NCI-H1417 treated with DMSO at 0.1 percent for 48 hours (cell line): ENCODE results near the gene MRPS2.
"Not testable (repeated sequence)": the region's sequence is repeated elsewhere in the genome, so short reads cannot be mapped to it uniquely, and the experiment has no call there.

ENCODE experiments used
- DNase-seq: peaks from one replicate; lab custom pipeline; 2025; lab: John Stamatoyannopoulos, UW

MRPS2 gene

DNA sequence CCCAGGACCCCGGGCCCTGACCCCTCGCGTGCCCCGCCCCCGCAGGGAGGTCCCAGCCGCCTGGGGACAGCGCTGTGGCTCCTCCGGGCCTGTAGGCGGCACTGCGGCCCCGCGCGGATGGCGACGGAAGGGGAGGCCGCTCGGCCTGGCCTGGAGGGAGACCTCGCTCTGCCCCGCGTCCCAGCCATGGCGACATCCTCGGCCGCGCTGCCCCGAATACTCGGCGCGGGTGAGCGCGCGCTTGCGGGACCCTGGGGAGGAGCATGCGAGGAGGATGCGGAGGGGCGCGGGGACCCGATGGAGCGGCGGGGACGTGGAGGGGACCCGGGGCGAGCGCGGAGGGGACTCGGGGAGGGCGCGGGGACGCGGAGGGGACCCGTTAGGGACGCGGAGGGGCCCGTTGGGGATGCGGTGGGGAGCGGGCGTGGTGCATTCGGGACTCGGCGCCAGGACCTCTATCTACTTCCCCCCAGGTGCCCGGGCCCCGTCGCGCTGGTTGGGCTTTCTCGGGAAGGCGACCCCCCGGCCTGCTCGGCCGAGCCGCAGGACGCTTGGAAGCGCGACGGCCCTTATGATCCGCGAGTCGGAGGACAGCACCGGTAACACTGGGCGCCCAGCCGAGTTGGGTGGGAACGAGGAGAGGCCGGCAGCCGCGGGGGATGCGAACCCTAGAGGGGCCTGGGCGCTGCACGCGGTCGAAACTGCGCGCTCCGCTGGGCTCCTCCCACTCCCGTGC lies at the start of gene MRPS2:
MRPS2 (plus strand) TSS at position 158 of the 736 bp plus-strand sequence; CDS start at position 187, 29 bp downstream.
- DNase-seq, result no peak

DNA sequence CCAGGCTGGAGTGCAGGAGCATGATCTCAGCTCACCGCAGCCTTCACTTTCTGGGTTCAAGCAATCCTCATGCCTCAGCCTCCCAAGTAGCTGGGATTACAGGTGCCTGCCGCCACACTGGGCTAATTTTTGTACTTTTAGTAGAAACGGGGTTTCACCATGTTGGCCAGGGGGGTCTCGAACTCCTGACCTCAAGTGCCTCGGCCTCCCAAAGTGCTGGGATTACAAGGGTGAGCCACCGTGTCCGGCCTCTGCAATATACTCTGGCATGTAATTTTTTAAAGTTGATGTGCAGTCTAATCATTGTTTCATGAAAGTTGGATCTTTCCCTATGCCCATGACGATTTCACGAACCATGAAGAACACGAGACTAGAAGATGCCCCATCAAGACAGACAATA lies 49.5 kb upstream of the MRPS2 start:
- no peak for DNase-seq

DNA sequence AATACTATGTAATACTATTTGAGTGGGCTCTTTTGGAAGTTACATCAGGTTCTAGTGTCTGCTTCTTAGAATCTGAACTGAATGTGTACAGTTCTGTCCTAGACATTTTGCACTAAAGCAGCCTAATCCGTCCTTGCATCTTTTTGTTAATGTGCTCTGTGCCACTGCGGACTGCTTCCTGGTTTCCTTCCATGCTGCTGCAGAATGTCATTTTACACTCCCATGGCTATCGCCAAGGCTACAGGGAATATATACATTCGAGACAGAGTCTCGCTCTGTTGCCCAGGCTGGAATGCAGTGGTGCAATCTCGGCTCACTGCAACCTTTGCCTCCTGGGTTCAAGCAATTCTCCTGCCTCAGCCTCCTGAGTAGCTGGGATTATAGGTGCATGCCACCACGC lies 48.6 kb upstream of the MRPS2 start:
- DNase-seq, result not testable (repeated sequence)

DNA sequence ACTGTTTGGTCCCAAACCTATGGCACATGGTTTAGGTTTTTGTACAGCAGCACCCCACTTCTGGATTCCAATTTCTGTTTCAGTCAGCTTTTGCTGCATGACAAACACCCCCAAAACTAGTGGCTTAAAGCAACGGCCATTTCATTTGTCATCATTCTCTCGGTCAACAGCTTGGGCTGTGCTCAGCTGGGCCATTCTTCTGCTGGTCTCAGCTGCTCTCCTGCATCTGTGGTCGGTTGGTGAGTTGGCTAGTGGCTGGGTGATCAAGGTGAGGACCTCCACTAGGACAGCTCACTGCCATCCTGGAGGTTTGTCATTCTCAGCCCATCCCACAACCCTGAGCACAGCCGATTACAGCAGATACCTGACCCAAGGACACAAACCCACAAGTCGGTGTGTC lies 45.7 kb upstream of the MRPS2 start:
- no peak for DNase-seq

DNA sequence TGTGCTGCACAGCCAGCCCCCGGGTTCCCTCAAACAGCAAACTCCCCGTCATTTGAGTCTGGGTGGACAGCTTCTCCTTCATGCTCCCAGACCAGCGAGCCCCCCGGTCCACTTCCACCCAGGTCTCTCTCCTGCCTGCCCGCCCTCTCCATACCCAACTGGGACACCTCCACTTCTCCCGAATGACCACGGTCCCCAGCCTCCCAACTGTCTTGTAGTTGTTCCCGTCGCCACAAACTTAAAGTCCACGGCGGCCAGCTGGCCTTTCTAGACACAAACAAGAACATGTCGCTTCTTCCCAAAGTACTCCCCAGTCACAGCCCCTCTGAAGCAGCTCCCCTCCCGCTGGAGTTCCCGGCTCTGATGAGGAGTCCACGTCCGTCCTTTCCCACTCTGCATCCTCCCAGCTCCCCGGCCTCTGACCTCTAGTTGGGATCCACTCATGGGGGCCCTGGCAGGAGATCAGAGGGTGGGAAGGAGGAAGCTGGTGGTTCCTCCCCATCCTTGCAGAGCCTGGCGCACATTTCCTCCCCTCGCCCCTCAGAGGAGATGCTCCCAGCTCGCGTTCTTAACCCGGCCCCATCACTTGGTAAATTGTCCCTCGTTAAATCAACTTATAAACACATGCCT lies 45.0 kb upstream of the MRPS2 start:
- no peak for DNase-seq

DNA sequence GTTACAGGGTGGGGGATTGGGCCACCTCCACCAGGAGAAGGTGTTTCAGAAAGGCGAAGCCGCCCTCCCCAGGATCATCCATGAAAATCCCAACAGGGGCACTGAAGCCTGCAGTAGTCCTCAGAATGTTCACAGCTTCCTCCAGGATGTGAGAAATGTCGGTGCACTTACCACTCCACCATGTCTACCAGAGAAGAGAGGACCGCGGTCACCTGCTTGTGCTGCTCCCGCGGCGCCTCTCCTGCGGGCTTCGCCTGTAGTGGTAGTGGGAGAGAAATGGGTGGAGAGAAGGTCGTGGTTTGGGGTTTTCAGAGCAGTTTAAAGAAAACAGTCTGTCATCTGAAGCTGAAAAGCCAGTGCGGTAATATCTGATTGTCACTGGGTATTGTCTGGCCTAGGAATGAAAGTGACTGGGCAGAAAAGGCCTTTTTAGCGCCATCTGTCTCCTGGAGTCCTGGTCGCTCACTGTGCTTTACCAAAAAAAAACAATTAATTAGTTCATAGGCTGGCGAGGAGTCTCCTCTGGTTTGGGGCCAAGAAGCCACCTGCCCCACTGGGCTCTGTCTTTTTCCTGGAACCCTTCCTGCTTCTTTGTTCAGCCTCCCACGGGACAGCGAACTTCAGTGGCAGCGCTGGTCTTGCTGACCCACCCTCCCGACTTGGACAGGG lies 43.9 kb upstream of the MRPS2 start:
- DNase-seq, result no peak

DNA sequence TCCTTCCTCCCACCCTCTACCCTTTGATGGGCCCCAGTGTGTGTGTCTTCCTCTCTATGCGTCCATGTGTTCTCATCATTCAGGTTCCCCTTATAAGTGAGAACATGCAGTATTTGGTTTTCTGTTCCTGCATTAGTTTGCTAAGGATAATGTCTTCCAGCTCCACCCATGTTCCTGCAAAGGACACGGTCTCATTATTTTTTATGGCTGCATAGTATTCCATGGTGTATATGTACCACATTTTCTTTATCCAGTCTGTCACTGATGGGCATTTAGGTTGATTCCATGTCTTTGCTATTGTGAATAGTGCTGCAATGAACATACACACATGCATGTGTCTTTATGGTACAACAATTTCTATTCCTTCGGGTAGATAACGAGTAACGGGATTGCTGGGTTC lies 42.0 kb upstream of the MRPS2 start:
- not testable (repeated sequence) for DNase-seq

DNA sequence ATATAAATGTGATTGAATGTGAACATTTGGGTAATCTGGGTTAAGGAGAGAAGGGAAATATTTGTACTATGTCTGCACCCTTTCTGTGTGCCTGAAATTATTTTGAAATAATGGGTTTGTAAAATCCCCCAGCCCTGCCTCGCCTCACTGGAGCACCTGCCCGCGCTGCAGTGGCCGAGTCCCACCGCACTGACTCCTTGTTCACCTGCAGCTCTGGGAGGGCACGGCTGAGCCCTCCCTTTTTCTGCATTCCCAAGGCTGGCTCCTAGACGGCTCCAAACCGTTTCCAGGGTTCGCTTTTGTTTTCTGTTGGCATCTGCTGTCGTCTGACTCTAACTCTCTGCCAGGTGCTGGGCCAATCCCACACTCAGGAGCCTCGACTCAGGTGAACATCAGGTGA lies 38.5 kb upstream of the MRPS2 start:
- DNase-seq, result no peak

DNA sequence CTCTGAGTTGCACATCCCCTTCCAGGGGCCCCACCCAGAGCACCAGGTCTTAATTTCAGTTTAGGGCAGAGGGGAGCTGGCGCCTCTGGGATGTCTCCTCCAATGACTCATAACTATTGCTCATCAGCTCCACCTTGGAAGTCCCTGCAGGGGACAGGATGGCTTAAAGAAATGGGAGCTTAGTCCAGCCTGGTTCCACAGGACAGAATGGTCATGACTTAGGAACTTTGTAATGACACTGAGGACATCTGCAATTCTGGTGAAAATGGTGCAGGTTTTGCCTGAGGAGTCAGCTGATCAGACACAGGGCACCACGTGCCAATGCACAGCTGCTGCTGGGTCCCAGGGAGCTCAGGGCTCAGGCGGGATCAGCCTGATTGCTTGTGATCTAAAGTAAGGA lies 37.3 kb upstream of the MRPS2 start:
- DNase-seq, result no peak

DNA sequence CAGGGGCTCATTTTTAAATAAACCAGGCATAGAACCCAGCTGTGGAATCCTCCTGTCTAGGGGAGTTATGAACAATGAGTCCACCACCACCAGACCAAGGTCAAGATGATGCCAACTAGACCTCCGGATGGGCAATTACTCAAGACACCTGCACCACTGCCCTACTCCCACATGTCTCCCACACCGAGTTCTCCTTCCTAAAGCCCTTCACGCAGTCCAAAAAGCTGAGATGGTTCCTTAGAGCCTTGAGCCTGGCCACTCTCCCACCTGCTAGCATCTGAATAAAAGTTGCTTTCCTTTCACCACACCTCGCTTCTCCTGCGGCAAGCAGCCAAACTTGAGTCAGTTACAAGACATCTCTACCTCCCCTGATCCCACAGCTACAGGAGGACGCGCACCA lies 36.3 kb upstream of the MRPS2 start:
- DNase-seq, result no peak

DNA sequence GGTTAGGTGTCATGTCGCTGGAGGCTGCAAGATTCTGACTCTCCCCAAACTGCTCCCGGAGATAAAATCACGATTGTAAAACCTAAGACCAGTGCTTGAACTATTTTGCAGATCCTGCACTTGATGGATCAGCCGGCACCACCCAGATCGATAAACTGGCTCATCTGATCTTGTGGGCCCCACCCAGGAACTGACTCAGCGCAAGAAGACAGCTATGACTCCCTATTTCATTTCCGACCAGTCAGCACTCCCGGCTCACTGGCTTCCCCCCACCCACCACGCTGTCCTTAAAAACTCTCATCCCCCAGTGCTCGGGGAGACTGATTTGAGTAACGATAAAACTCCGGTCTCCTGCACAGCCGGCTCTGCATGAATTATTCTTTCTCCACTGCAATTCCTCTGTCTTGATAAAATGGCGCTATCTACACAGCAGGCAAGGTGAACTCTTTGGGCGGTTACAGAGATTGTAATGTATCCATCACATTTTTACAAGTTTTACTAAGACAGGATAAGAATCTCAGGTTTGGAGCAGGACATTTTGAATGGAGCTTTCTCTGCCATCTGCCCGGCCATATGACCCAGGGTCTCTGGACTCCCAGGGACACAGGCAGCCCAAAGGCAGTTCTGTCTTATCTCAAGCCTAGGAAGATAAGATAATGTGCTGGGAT lies 31.5 kb upstream of the MRPS2 start:
- DNase-seq, result no peak

DNA sequence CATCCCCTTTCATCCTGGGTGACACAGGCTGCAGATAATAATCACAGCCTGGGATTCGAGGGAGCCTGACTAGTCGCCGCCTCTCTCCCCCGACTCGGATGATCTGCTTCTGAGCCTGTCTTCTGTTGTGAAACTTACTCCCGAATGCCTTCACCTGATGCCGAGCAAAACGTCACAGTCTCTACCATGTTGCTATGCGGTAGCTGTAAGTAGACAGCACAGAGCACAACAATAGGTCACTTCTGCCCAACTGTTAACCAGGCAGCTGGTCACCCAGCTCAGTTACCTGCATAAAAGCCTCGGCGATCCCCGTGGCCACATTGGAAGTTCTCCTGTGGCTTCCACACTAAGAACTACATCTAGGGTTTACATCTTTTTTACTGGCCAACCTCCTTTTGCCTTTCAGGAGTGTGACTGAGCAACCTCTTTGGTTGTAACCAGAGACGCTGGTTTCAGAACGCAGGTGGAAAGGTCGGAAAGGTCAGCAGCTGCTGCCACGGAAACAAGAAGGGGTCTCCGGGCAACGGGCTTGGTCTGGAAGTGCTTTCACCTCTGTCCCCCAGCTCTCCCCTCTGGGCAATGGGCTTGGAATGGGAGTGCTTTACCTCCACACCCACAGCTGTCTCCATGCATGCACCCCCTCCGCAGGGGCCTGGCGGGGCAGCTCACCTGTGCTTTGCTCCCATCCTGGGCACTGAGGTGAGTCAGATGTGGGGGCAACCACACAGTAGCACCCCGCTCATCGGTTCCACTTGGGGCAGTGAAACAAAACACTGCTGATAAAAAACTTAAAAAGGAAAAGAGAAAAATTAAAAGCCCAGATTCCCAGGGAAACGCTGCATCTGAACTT lies 28.5 kb upstream of the MRPS2 start:
- no peak for DNase-seq

DNA sequence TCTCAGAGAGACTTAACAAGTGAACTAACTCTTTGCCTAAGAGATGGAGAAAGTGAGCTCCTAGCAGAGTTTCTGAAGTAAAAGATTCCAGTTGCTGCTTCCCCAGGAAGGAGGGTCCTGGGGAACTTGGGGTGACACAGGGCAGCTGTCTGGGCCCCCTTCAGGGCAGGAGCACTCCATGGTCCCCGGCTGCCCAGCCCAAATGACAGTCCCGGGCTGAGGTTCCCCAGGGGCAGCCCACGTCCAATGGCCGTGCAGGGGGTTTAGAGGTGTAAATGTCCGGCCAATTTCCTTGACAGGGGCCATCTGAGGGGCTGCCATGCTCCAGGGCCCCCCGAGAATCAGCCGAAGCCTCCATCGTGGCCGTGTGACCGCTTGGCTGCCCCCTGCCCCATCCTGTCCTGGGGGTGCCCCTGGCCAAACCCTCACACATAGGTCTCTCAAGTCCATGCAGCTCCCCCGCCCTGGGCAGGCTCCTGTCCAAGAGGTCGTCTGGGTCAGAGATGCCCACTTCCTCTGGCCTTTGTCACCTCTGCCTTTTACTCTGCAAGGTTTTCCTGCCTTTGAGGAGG lies 26.4 kb upstream of the MRPS2 start:
- no peak for DNase-seq

DNA sequence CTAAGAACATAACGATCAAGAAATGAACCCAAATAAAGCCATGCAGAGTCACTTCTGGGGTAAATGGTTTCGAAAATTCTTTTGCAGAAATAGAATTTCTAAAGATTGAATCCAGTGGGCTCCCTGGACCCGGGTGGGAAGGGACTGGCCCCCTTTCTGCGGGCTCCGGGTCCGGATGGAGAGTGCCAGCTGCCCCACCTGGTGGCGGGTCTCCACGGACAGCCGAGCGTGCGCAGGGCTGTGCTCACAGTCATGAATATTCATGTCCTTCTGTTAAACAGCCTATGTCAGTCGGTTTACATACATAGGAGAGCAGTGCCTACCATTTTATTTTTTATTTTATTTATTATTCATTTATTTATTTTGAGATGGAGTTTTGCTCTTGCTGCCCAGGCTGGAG lies 25.6 kb upstream of the MRPS2 start:
- DNase-seq, result no peak

DNA sequence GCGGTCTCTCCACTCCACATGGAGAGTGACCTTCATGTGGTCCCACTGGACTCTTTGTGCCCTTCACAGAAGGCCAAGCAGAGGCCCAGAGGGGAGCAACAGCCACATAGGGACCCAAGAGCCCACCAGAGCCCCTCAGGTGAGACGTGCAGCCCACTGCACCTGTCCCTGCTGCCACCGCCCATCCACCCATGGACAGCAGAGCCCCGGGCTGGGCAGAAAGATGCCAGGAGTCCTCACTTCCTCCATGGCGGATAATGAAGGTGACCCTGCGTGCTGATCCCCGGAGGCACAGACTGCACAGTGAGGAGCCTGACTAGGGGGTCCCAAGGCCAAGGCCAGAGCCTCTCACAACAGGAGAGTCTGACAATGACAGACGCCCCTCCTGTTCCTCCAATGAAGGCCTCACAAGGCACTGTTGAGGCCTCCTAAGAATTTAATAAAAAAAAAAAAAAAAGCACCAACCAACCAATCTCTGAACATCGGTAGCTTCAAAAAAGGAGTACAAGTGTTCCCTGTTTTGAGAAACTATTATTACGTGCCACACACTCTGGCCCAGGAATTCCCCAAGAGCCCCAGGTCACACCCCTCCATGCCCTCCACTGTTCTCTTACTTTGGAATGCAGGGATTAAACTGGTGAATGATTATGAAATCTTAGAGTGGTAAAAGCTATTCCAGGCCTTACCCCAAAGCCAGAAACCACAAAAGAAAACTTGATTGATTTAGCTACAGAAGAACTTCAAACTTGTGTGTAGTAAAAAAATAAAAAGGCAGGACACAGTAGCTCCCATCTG lies 23.7 kb upstream of the MRPS2 start:
- DNase-seq, result no peak

DNA sequence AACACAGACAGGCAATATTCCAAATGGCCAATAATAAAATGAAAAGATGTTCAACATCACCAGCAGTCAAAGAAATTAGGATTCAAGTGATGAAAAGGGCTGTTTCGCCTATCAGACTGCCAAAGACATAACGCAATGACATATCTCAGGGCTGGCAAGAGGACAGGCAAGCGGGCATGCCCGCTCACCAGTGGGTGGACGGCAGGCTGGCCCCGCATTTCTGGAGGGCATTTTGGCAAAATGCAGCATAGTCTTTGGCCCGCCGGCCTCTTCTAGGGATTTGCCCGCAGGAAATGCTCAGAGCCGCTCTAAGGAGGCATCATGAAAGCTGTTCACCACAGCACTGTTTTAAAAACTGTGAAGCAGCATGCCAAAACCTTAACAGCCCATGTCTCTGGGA lies 22.3 kb upstream of the MRPS2 start:
- DNase-seq, result no peak

DNA sequence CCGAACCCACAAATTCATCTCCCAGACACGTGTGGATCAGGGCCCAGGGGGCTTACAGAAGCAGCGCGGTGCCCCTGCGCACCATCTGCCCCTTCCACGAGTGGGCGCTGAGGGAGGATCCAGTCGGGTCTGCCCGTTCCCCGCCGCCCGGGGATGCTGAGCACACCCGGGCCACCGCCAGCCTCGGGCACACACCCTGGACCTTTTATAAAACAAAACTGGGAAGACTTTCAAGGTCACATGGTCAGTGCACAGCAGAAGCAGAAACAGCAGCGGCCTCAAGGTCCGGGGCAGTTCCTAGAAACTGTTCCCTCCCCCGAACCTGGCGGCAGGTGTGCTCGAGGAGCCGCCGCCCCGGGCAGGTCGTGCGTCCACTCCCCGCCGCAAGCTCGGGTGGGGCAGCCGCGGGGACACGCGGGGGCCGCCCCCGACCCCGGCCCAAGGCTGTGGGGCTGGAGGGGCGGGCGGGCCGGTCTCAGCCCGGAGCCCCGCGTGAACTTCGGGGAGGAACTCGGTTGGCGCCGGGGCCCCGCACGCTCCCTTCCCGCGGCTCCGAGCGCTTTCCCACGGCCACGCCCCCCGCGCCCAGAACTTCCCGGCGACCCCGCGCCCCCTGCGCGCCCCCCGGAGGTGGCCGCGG lies 21.5 kb upstream of the MRPS2 start:
- no peak for DNase-seq

DNA sequence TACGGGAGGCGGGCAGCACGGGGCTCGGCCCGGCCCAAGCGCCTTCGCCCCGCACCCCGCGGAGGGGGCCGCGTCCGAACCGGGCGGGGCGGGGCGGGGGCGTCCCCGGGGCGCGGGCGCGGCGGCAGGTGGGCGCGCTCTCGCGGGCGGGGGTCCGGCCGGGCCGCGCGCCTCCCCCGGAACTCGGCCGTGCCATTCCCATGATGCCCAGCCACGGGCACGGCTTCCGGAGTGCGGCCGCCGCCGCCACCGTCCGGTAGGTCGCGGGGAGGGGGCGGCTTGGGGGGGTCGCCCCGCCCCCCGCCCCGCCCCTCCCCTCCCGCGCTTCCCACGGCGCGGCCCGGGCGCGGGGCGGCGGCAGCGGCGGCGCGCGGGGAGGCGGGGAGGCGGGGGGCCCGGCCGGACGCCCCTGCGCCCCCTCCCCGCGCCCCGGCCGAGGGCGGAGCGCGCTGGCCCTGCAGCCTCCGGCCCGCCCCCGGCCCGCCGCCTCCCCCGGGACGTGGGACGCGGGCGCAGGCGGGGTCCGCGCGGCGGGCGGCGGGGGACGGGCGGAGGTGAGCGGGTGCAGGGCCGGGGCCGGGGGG lies 20.9 kb upstream of the MRPS2 start, which contains the start of gene PPP1R26:
PPP1R26 (plus strand) TSS at position 314 of the 584 bp plus-strand sequence. CDS start 4,729 bp downstream, outside the sequence.
- DNase-seq, result no peak

DNA sequence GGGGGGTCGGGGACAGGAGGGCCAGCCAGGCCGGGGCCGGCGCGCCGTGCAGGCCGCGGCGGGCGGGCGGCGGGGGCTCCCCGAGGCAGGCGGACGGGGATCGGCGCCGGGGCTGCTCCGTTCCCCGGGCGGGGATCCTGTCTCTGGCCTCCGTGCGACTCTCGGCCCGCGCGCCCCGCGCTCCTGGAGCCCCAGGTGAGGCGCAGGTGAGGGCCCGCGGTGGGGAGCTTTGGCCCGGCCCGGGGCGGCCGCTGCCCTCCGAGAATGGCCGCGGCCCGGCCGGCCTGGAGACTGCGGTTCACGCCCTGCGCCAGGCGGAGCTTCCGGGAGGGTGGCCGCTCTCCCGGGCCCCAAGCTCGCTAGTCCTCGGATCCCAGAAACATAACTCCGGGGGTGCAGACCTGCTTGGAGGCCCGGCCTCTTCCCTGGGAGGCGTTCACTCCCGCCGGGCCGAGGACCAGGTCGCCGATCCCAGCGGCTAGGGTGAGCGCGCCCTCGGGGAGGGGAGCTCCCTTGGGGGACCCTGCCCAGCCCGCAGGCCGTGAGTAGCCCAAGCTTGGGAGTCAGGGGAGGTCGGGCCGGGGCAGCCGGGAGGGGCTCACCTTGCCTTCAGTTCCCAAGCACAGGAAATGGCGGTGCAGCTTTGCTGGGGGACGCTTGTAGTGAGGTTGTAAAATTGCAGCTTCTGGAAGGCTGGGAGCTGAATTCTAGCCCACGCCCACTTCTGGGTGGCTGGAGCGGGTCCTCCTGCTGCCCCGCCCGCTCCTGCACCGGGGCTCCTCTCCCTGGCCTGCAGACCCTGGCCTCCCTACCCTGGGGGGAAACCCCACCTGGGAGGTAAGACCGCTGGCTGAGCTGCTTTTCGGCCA lies 20.2 kb upstream of the MRPS2 start:
- DNase-seq, result no peak
